Central memory CD8-positive, alpha-beta T cell (primary cell): ENCODE measurements around the gene KIF25.

ENCODE experiments used
- ATAC-seq: fragments of 150-1000 bp; cut with Tn5 transposase; replicated peaks from 2 replicates; pipeline ENCODE4 v1.10.0; 2022; ENCODE audit warnings: mild to moderate bottlenecking, moderate FRiP score, moderate number of reproducible peaks; ENCODE audit not compliant: poor library complexity, severe bottlenecking; ENCODE audit errors: extremely low read depth
- DNase-seq, 2 donors: peaks; one replicate each; pipeline ENCODE4 v3.0.0; 2021; ENCODE audit warnings: low spot score in 2 of 2
- H3K27ac Mint-ChIP-seq: one replicate; pipeline ENCODE4 v1.8.0; 2022; ENCODE audit warnings: low read depth, mild to moderate bottlenecking, moderate library complexity, mixed read lengths
- H3K27me3 Mint-ChIP-seq: one replicate; pipeline ENCODE4 v1.8.0; 2022; ENCODE audit warnings: mixed read lengths
- H3K36me3 Mint-ChIP-seq: one replicate; pipeline ENCODE4 v1.8.0; 2022; ENCODE audit warnings: mild to moderate bottlenecking, moderate library complexity, mixed read lengths; ENCODE audit not compliant: insufficient read depth
- H3K4me1 Mint-ChIP-seq: one replicate; pipeline ENCODE4 v1.8.0; 2022; ENCODE audit warnings: mixed read lengths
- H3K4me3 Mint-ChIP-seq: one replicate; pipeline ENCODE4 v1.8.0; 2022; ENCODE audit warnings: mild to moderate bottlenecking, moderate library complexity, mixed read lengths
- H3K9me3 Mint-ChIP-seq: one replicate; pipeline ENCODE4 v1.8.0; 2022; ENCODE audit warnings: mixed read lengths

The KIF25 gene

GRCh38 chr6:168030218-168030746 is 32.8 kb downstream of the KIF25 start:
- Mint-ChIP-seq H3K9me3 (no peaks in the 10 kb centered on the region), H3K36me3 (no peaks in the 10 kb centered on the region), H3K4me3 (no peak overlapping the region), H3K27me3 (peaks cover 56% of the 10 kb centered on the region), H3K27ac (no peak overlapping the region), H3K4me1 (no peaks in the 10 kb centered on the region)
- ATAC-seq (no peak), DNase-seq (no peak)

GRCh38 chr6:168030908-168031307 is 33.4 kb downstream of the KIF25 start:
- Mint-ChIP-seq H3K27me3 (peaks cover 57% of the 10 kb centered on the region), H3K9me3 (peaks cover 1% of the 10 kb centered on the region), H3K4me3 (no peak overlapping the region), H3K27ac (no peak overlapping the region), H3K36me3 (no peaks in the 10 kb centered on the region), H3K4me1 (peaks cover 4% of the 10 kb centered on the region)
- no peak for ATAC-seq
- no peak for DNase-seq

GRCh38 chr6:168031411-168031971 is 34.0 kb downstream of the KIF25 start:
- DNase-seq (no peak), ATAC-seq (no peak)
- Mint-ChIP-seq H3K27me3 (peaks cover 57% of the 10 kb centered on the region), H3K27ac (no peak overlapping the region), H3K9me3 (peaks cover 5% of the 10 kb centered on the region), H3K36me3 (no peaks in the 10 kb centered on the region), H3K4me1 (peaks cover 8% of the 10 kb centered on the region), H3K4me3 (no peak overlapping the region)

GRCh38 chr6:168032005-168032760 is 34.7 kb downstream of the KIF25 start:
- H3K4me3 Mint-ChIP-seq: no peak overlapping the region
- H3K27ac Mint-ChIP-seq: no peak overlapping the region
- DNase-seq (no peak), ATAC-seq (no peak)
- H3K4me1 Mint-ChIP-seq: peaks cover 8% of the 10 kb centered on the region
- H3K36me3 Mint-ChIP-seq: no peaks in the 10 kb centered on the region
- H3K9me3 Mint-ChIP-seq: peaks cover 5% of the 10 kb centered on the region
- H3K27me3 Mint-ChIP-seq: peaks cover 57% of the 10 kb centered on the region

- H3K9me3 Mint-ChIP-seq: peaks cover 5% of the 10 kb centered on the region
- peaks cover 8% of the 10 kb centered on the region for H3K4me1 Mint-ChIP-seq
- DNase-seq (no peak), ATAC-seq (no peak)
- no peak overlapping the region for H3K4me3 Mint-ChIP-seq
- H3K27ac Mint-ChIP-seq: no peak overlapping the region
- H3K36me3 Mint-ChIP-seq: no peaks in the 10 kb centered on the region
- peaks cover 47% of the 10 kb centered on the region for H3K27me3 Mint-ChIP-seq
Observed at GRCh38 chr6:168033791-168034190, 36.3 kb downstream of the KIF25 start.

- no peak for DNase-seq
- Mint-ChIP-seq H3K4me3 (peak overlapping the region; percentile 66), H3K27ac (no peak overlapping the region), H3K9me3 (peaks cover 5% of the 10 kb centered on the region), H3K27me3 (peaks cover 46% of the 10 kb centered on the region), H3K4me1 (peaks cover 8% of the 10 kb centered on the region), H3K36me3 (no peaks in the 10 kb centered on the region)
- no peak for ATAC-seq
Observed at GRCh38 chr6:168034537-168034936, 37.1 kb downstream of the KIF25 start.

- Mint-ChIP-seq H3K27me3 (peaks cover 46% of the 10 kb centered on the region), H3K9me3 (peaks cover 5% of the 10 kb centered on the region), H3K36me3 (no peaks in the 10 kb centered on the region), H3K27ac (no peak overlapping the region), H3K4me1 (peaks cover 8% of the 10 kb centered on the region), H3K4me3 (peak overlapping the region; percentile 66)
- DNase-seq: no peak
- ATAC-seq: peak; percentile 10
Observed at GRCh38 chr6:168035098-168035660, 37.7 kb downstream of the KIF25 start.

GRCh38 chr6:168035661-168036545 is 38.4 kb downstream of the KIF25 start:
- H3K4me1 Mint-ChIP-seq: peaks cover 8% of the 10 kb centered on the region
- H3K4me3 Mint-ChIP-seq: peak overlapping the region; percentile 66
- peaks cover 46% of the 10 kb centered on the region for H3K27me3 Mint-ChIP-seq
- no peak overlapping the region for H3K27ac Mint-ChIP-seq
- H3K36me3 Mint-ChIP-seq: no peaks in the 10 kb centered on the region
- DNase-seq: no peak
- peaks cover 5% of the 10 kb centered on the region for H3K9me3 Mint-ChIP-seq
- ATAC-seq: peak; percentile 10

GRCh38 chr6:168037242-168037641 is 39.8 kb downstream of the KIF25 start:
- Mint-ChIP-seq H3K4me3 (no peak overlapping the region), H3K4me1 (peaks cover 8% of the 10 kb centered on the region), H3K36me3 (no peaks in the 10 kb centered on the region), H3K27ac (no peak overlapping the region), H3K9me3 (peaks cover 5% of the 10 kb centered on the region), H3K27me3 (peaks cover 46% of the 10 kb centered on the region)
- DNase-seq (no peak), ATAC-seq (no peak)

- ATAC-seq (no peak), DNase-seq (no peak)
- Mint-ChIP-seq H3K36me3 (no peaks in the 10 kb centered on the region), H3K4me3 (no peak overlapping the region), H3K9me3 (peaks cover 5% of the 10 kb centered on the region), H3K4me1 (peaks cover 8% of the 10 kb centered on the region), H3K27ac (no peak overlapping the region), H3K27me3 (peaks cover 46% of the 10 kb centered on the region)
Observed at GRCh38 chr6:168037856-168038255, 40.4 kb downstream of the KIF25 start.

GRCh38 chr6:168038576-168039140 is 41.2 kb downstream of the KIF25 start:
- ATAC-seq: no peak
- Mint-ChIP-seq H3K27ac (no peak overlapping the region), H3K36me3 (no peaks in the 10 kb centered on the region), H3K27me3 (peaks cover 41% of the 10 kb centered on the region), H3K9me3 (peaks cover 5% of the 10 kb centered on the region), H3K4me3 (no peak overlapping the region), H3K4me1 (peaks cover 8% of the 10 kb centered on the region)
- no peak for DNase-seq

GRCh38 chr6:168039301-168039700 is 41.8 kb downstream of the KIF25 start:
- Mint-ChIP-seq H3K27me3 (peaks cover 35% of the 10 kb centered on the region), H3K4me1 (peaks cover 8% of the 10 kb centered on the region), H3K36me3 (no peaks in the 10 kb centered on the region), H3K9me3 (peaks cover 5% of the 10 kb centered on the region), H3K4me3 (no peak overlapping the region), H3K27ac (no peak overlapping the region)
- no peak for ATAC-seq
- no peak for DNase-seq
